K562 (cell line): Measurements from ENCODE around the gene BPHL. TPM values are rescaled to one million over a fixed set of nuclear protein-coding genes. Genes with fewer than 3 reads are reported as not detected.

Source experiments
- ATAC-seq: fragments of 200-7000 bp; cut with Tn5 transposase; 3 replicates; pipeline ENCODE4 v1.9.1; 2020; ENCODE audit warnings: moderate library complexity
- BruUV-seq: library from RNA; stranded (reverse); fragments of 400-500 nt; replicated peaks from 2 replicates; lab custom pipeline; 2021; lab: Mats Ljungman, UMichigan
- CTCF ChIA-PET: fragments of 300-600 bp; formaldehyde crosslinking; extraction: SDS; loops from one replicate; lab custom pipeline; 2021; ENCODE audit warnings: low intra/inter-chr PET ratio; lab: Yijun Ruan, JAX
- POLR2A ChIA-PET: fragments of 300-600, 350-650 bp; sonication (Branson Sonifier 250); formaldehyde crosslinking; extraction: SDS; loops from one replicate; lab custom pipeline; 2021; ENCODE audit warnings: antibody characterized with exemption, inconsistent platforms; lab: Yijun Ruan, JAX
- DNase-seq, 4 experiments: peaks; one replicate each; pipeline versions ENCODE4 v3.0.0 to v3.0.0-alpha.2; 2011 to 2018; ENCODE audit warnings: low spot score in 3 of 4, mixed read lengths in 3 of 4; ENCODE audit errors: extremely low read depth in 1 of 4
- FAIRE-seq: peaks from 2 replicates; lab custom pipeline; 2011; peaks lifted over from hg19 to GRCh38; lab: Jason Lieb, UNC
- H2AFZ ChIP-seq: 2 replicates; pipeline ENCODE4 v1.6.0; 2011; ENCODE audit warnings: low read depth, low read length, control low read depth, inconsistent platforms
- H3K27ac ChIP-seq: fragments of 200-600 bp; 3 replicates; pipeline ENCODE4 v1.8.0; 2011; ENCODE audit warnings: low read depth, mild to moderate bottlenecking, control low read depth, inconsistent platforms, low read length, moderate library complexity, mixed read lengths; ENCODE audit errors: extremely low read depth
- H3K27me3 ChIP-seq, 2 experiments: fragments of 300-600 bp in 1 of 2; 2 replicates in 1 of 2; 3 replicates in 1 of 2; pipeline versions ENCODE4 v1.6.0 to v1.8.0; 2011; ENCODE audit warnings: inconsistent platforms in 2 of 2, low read length in 2 of 2, mild to moderate bottlenecking in 1 of 2, mixed read lengths in 1 of 2, moderate library complexity in 1 of 2; ENCODE audit not compliant: control insufficient read depth in 2 of 2, insufficient read depth in 2 of 2
- H3K36me3 ChIP-seq: fragments of 300-600 bp; 3 replicates; pipeline ENCODE4 v1.8.0; 2011; ENCODE audit warnings: mild to moderate bottlenecking, low read length, inconsistent platforms; ENCODE audit not compliant: control insufficient read depth, insufficient read depth
- H3K4me1 ChIP-seq, 2 experiments: fragments of 200-600 bp in 1 of 2; replicated peaks in 1 of 2; 2 replicates in 1 of 2; 3 replicates in 1 of 2; pipeline versions ENCODE4 v1.5.1 to v1.8.0; 2011; ENCODE audit warnings: inconsistent platforms in 2 of 2, low read length in 2 of 2, mild to moderate bottlenecking in 1 of 2, mixed read lengths in 1 of 2, moderate library complexity in 1 of 2; ENCODE audit not compliant: control insufficient read depth in 2 of 2, insufficient read depth in 2 of 2
- H3K4me2 ChIP-seq: 2 replicates; pipeline ENCODE4 v1.6.1; 2011; ENCODE audit warnings: low read length, control low read depth, inconsistent platforms, mixed read lengths; ENCODE audit not compliant: insufficient read depth
- H3K4me3 ChIP-seq: fragments of 200-600 bp; sonication (generic), shearing (Covaris generic); 2 replicates; pipeline ENCODE4 v1.5.1; 2016; ENCODE audit warnings: control low read depth, inconsistent platforms
- H3K79me2 ChIP-seq: fragments of 200-600 bp; 3 replicates; pipeline ENCODE4 v1.8.0; 2011; ENCODE audit warnings: low read length, inconsistent platforms; ENCODE audit not compliant: control insufficient read depth, insufficient read depth
- H3K9ac ChIP-seq, 2 experiments: 2 replicates each; pipeline versions ENCODE4 v1.6.0 to v1.6.1; 2011; ENCODE audit warnings: low read depth in 2 of 2, low read length in 2 of 2, control low read depth in 1 of 2, inconsistent platforms in 1 of 2, mild to moderate bottlenecking in 1 of 2, mixed read lengths in 1 of 2; ENCODE audit not compliant: insufficient read depth in 1 of 2
- H3K9me1 ChIP-seq: one replicate; pipeline ENCODE4 v1.6.0; 2011; ENCODE audit warnings: inconsistent platforms, mild to moderate bottlenecking, low read length, moderate library complexity; ENCODE audit not compliant: control insufficient read depth, insufficient read depth
- H3K9me3 ChIP-seq: replicated peaks from 2 replicates; pipeline ENCODE4 v1.5.1; 2011; ENCODE audit warnings: low read depth, low read length, inconsistent platforms; ENCODE audit not compliant: control insufficient read depth, insufficient read depth
- H4K20me1 ChIP-seq: replicated peaks from 2 replicates; pipeline ENCODE4 v1.6.1; 2011; ENCODE audit warnings: low read length, inconsistent platforms, mixed read lengths; ENCODE audit not compliant: control insufficient read depth, insufficient read depth
- BRF1 ChIP-seq: IDR thresholded peaks from 3 replicates; pipeline ENCODE4 v1.6.1; 2011; ENCODE audit warnings: borderline replicate concordance, mild to moderate bottlenecking; ENCODE audit not compliant: insufficient read length; ENCODE audit errors: extremely low read depth
- ETS2 ChIP-seq: IDR thresholded peaks from 2 replicates; pipeline ENCODE4 v1.6.1; 2016; ENCODE audit warnings: borderline replicate concordance, missing genetic modification characterization, mild to moderate bottlenecking, moderate library complexity, missing compliant biosample characterization; ENCODE audit not compliant: poor library complexity, severe bottlenecking
- FOXM1 ChIP-seq, 2 experiments: fragments of 450-650 bp in 1 of 2; sonication (generic) in 1 of 2; formaldehyde crosslinking in 1 of 2; IDR thresholded peaks; 2 replicates each; pipeline versions ENCODE4 v1.6.1 to v1.9.0; 2017 to 2022; ENCODE audit warnings: low read depth in 2 of 2, mild to moderate bottlenecking in 2 of 2, missing genetic modification reagents in 1 of 2, moderate library complexity in 1 of 2
- GTF2E2 ChIP-seq: fragments of 200-800 bp; sonication (Bioruptor generic); IDR thresholded peaks from 2 replicates; pipeline ENCODE4 v1.6.1; 2016; ENCODE audit warnings: missing genetic modification characterization, missing compliant biosample characterization
- HNRNPK ChIP-seq: fragments of 200-400 bp; formaldehyde crosslinking; IDR thresholded peaks from one replicate; pipeline ENCODE4 v1.6.1; 2018; ENCODE audit warnings: mild to moderate bottlenecking, low read depth, low read length; ENCODE audit not compliant: poor library complexity, severe bottlenecking
- KAT2B ChIP-seq: IDR thresholded peaks from one replicate; pipeline ENCODE4 v1.6.1; 2012; ENCODE audit warnings: low read depth, mild to moderate bottlenecking, control low read depth, inconsistent platforms, low read length, moderate library complexity
- KAT7 ChIP-seq: sonication (generic); formaldehyde crosslinking; IDR thresholded peaks from 2 replicates; pipeline ENCODE4 v1.8.0; 2022; ENCODE audit warnings: missing genetic modification reagents, mild to moderate bottlenecking, borderline replicate concordance
- MYC ChIP-seq, 2 experiments: fragments of 250-450 bp in 1 of 2; sonication (Bioruptor Pico) in 1 of 2; IDR thresholded peaks; 2 replicates each; pipeline versions ENCODE4 v1.5.1 to v1.6.1; 2012 to 2021; ENCODE audit warnings: low read depth in 2 of 2, borderline replicate concordance in 1 of 2, improper control_type of control experiment in 1 of 2, low read length in 1 of 2, mild to moderate bottlenecking in 1 of 2, moderate library complexity in 1 of 2
- PRPF4 ChIP-seq: fragments of 200-400 bp; formaldehyde crosslinking; IDR thresholded peaks from one replicate; pipeline ENCODE4 v1.6.1; 2017; ENCODE audit warnings: low read length, low read depth, mild to moderate bottlenecking; ENCODE audit not compliant: insufficient read depth, poor library complexity, severe bottlenecking
- SMARCA5 ChIP-seq: fragments of 450-650 bp; IDR thresholded peaks from 2 replicates; pipeline ENCODE4 v1.6.1; 2016
- TRIM24 ChIP-seq, 2 experiments: fragments of 450-650 bp; IDR thresholded peaks; 2 replicates each; pipeline ENCODE4 v1.6.1; 2016
- ZNF146 ChIP-seq: IDR thresholded peaks from one replicate; pipeline ENCODE4 v1.6.1; 2018; ENCODE audit warnings: missing compliant biosample characterization; ENCODE audit not compliant: unreplicated experiment
- ZNF518B ChIP-seq: fragments of 250-450 bp; sonication (Bioruptor Pico); IDR thresholded peaks from 2 replicates; pipeline ENCODE4 v1.5.0; 2021; ENCODE audit warnings: mild to moderate bottlenecking, moderate library complexity
- ZNF75A ChIP-seq: fragments of 450-650 bp; formaldehyde crosslinking; IDR thresholded peaks from 2 replicates; pipeline ENCODE4 v1.4.0; 2020; ENCODE audit warnings: mild to moderate bottlenecking
- ZNF785 ChIP-seq: fragments of 250-450 bp; sonication (Bioruptor Pico); IDR thresholded peaks from 2 replicates; pipeline ENCODE4 v1.4.0; 2020; ENCODE audit warnings: mild to moderate bottlenecking
- WGBS: fragments of 100-300 bp; shearing (Covaris generic); methylation state at CpG from one replicate; pipeline ENCODE4 v1.1.6; 2016; ENCODE audit warnings: low coverage, mixed read lengths; ENCODE audit not compliant: insufficient coverage; ENCODE audit errors: missing lambda C conversion rate; 5-methylcytosine and 5-hydroxymethylcytosine counted together
- in situ Hi-C: fragments of 300-500 bp; cut with MboI; formaldehyde crosslinking; loops from 4 replicates; pipeline ENCODE4 v1.15.0; 2018; ENCODE audit warnings: inconsistent platforms, mixed read lengths
- intact Hi-C: fragments of 100-400 bp; cut with micrococcal nuclease; formaldehyde crosslinking; loops from 2 replicates; pipeline ENCODE4 v1.14.2; 2022
- polyA plus RNA-seq, 8 experiments: library from polyadenylated mRNA; depleted of rRNA in 4 of 8; stranded (reverse) in 5 of 8; unstranded in 3 of 8; fragments of >200 nt; fragmentation: Nextera tagmentation in 2 of 8; fragmentation: Illumina TruSeq in 1 of 8; extraction: Ambion mirVana in 2 of 8; extraction: Trizol in 1 of 8; gene quantifications; 2 replicates each; pipeline versions ENCODE4 v1.2.1 to v1.2.3, GENCODE V29; 2011 to 2014; ENCODE audit warnings: inconsistent platforms in 1 of 8, missing spikeins in 1 of 8
- total RNA-seq, 7 experiments: library from RNA; depleted of rRNA in 6 of 7; stranded (reverse); fragments of >200 nt in 6 of 7; fragmentation: Illumina TruSeq in 2 of 7; extraction: Trizol in 2 of 7; gene quantifications; 2 replicates each; pipeline versions ENCODE4 v1.2.1 to v1.2.3, GENCODE V29; 2011 to 2021; ENCODE audit warnings: low replicate concordance in 1 of 7

BPHL gene
- total and polyA plus RNA-seq, 9 of the 15 experiments (the other 6 are each of a cell fraction or from before 2014, with no cell fraction given) = 3.5 to 17.4 (median 8.2) TPM

GRCh38 chr6:3144571-3144970, 26.1 kb downstream of the BPHL start:
- H3K36me3 ChIP-seq = no peaks in the 10 kb centered on the region
- no peak overlapping the region for H3K4me2 ChIP-seq
- H3K9me3 ChIP-seq = no peaks in the 10 kb centered on the region
- H3K27ac ChIP-seq = no peak overlapping the region
- peak overlapping the region in 1 of 2 experiments; percentile 65; a peak in 1 of 4 replicates for H3K9ac ChIP-seq
- no peak overlapping the region for H3K4me3 ChIP-seq
- ATAC-seq (no peak), FAIRE-seq (no peak), DNase-seq (no peak)
- H3K27me3 ChIP-seq = no peaks in the 10 kb centered on the region
- intact Hi-C loops (no loop called here), in situ Hi-C loops (no loop called here)
- H3K4me1 ChIP-seq = peaks cover 0 to 16% of the 10 kb centered on the region in 2 experiments; a peak in 2 of 5 replicates
- CTCF ChIA-PET = no interaction called here
- H3K9me1 ChIP-seq = no peaks in the 10 kb centered on the region
- BruUV-seq = no TSS peak
- H4K20me1 ChIP-seq = no peaks in the 10 kb centered on the region
- WGBS = 42% methylated on average over 8 of the region's 8 CpGs
- POLR2A ChIA-PET = interaction anchor here (1.6 to 2.9 kb wide), 2 partner anchors 8 to 13 kb away, joined by 8 to 10 read pairs; partner anchors contain the start of gene TUBB2A
- H2AFZ ChIP-seq = no peak overlapping the region
- H3K79me2 ChIP-seq = no peaks in the 10 kb centered on the region
- TF ChIP-seq GTF2E2 (tag) = no peak
- no peak for TF ChIP-seq TRIM24 (IDR thresholded peaks at IDR 0.05)
- no peak for TF ChIP-seq SMARCA5
- TF ChIP-seq ETS2 (tag) = no peak
- no peak for TF ChIP-seq ZNF785 (CRISPR knock-in tag)
- no peak for TF ChIP-seq ZNF75A (CRISPR knock-in tag)
- no peak for TF ChIP-seq MYC (IDR thresholded peaks at IDR 0.05; ENCODE audit: low read depth, low read length)
- TF ChIP-seq MYC (CRISPR knock-in tag; IDR thresholded peaks at IDR 0.05; ENCODE audit: borderline replicate concordance, low read depth) = no peak
- no peak for TF ChIP-seq BRF1
- no peak for TF ChIP-seq KAT7 (CRISPR knock-in tag)
- TF ChIP-seq KAT2B = no peak
- TF ChIP-seq HNRNPK = no peak
- no peak for TF ChIP-seq ZNF146 (CRISPR knock-in tag)
- no peak for TF ChIP-seq PRPF4
- no peak for TF ChIP-seq ZNF518B
- TF ChIP-seq FOXM1 (IDR thresholded peaks at IDR 0.05; ENCODE audit: low read depth) = no peak
- TF ChIP-seq FOXM1 (CRISPR knock-in tag; IDR thresholded peaks at IDR 0.05; ENCODE audit: low read depth) = no peak
